ENCODE data around the gene TCOF1.

GRCh38 chr5:150386024-150386855 lies 28.7 kb downstream of the TCOF1 start:
- TF ChIP-seq, protein P1, sequence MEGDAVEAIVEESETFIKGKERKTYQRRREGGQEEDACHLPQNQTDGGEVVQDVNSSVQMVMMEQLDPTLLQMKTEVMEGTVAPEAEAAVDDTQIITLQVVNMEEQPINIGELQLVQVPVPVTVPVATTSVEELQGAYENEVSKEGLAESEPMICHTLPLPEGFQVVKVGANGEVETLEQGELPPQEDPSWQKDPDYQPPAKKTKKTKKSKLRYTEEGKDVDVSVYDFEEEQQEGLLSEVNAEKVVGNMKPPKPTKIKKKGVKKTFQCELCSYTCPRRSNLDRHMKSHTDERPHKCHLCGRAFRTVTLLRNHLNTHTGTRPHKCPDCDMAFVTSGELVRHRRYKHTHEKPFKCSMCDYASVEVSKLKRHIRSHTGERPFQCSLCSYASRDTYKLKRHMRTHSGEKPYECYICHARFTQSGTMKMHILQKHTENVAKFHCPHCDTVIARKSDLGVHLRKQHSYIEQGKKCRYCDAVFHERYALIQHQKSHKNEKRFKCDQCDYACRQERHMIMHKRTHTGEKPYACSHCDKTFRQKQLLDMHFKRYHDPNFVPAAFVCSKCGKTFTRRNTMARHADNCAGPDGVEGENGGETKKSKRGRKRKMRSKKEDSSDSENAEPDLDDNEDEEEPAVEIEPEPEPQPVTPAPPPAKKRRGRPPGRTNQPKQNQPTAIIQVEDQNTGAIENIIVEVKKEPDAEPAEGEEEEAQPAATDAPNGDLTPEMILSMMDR (conservative IDR thresholded peaks at IDR 0.05): no peak
- no peak for TF ChIP-seq ZFX (IDR thresholded peaks at IDR 0.05)

All from C4-2B (cell line).